Large intestine (tissue), 3 donors: Measurements from ENCODE around the gene CAMK2B. TPM values are rescaled to one million over a fixed set of nuclear protein-coding genes. Genes with fewer than 3 reads are reported as not detected.

Source experiments
- DNase-seq, 2 donors: peaks; one replicate each; pipeline versions ENCODE4 v3.0.0 to v3.0.0-alpha.2; 2013
- H3K27ac ChIP-seq: one replicate; pipeline ENCODE4 v1.5.1; 2013; ENCODE audit warnings: low read length
- H3K27me3 ChIP-seq: 2 replicates; pipeline ENCODE4 v1.6.1; 2013; ENCODE audit warnings: low read length; ENCODE audit not compliant: control insufficient read depth, insufficient read depth
- H3K36me3 ChIP-seq: 2 replicates; pipeline ENCODE4 v1.6.1; 2013; ENCODE audit warnings: low read length; ENCODE audit not compliant: control insufficient read depth, insufficient read depth
- H3K4me1 ChIP-seq: one replicate; pipeline ENCODE4 v1.6.1; 2013; ENCODE audit warnings: low read length; ENCODE audit not compliant: control insufficient read depth, insufficient read depth
- H3K4me3 ChIP-seq: one replicate; pipeline ENCODE4 v1.5.1; 2013; ENCODE audit warnings: low read length
- H3K9me3 ChIP-seq: one replicate; pipeline ENCODE4 v1.6.1; 2013; ENCODE audit warnings: mild to moderate bottlenecking, low read depth, low read length, moderate library complexity; ENCODE audit not compliant: control insufficient read depth
- WGBS: methylation state at CpG from one replicate; pipeline ENCODE4 v1.1.5; 2013; ENCODE audit warnings: low lambda C conversion rate; ENCODE audit not compliant: insufficient coverage; 5-methylcytosine and 5-hydroxymethylcytosine counted together
- polyA plus RNA-seq: library from polyadenylated mRNA; unstranded; fragments of 120-200 nt; gene quantifications from one replicate; pipeline ENCODE4 v1.2.1, GENCODE V29; 2013

The CAMK2B gene
- polyA plus RNA-seq, 1 donor = 4.4 TPM

- Histone ChIP-seq H3K4me1 (peaks cover 10% of the 10 kb centered on the region), H3K9me3 (no peaks in the 10 kb centered on the region), H3K27ac (no peak overlapping the region), H3K36me3 (no peaks in the 10 kb centered on the region), H3K4me3 (no peak overlapping the region), H3K27me3 (no peaks in the 10 kb centered on the region)
- DNase-seq = no peak
- WGBS = no CpG with 5 or more reads among the region's 5 CpGs
These were observed 68.9 kb downstream of the CAMK2B start for GRCh38 chr7:44256459-44256858.

GRCh38 chr7:44251881-44252280 is 73.5 kb downstream of the CAMK2B start:
- WGBS = no CpG with 5 or more reads among the region's 12 CpGs

GRCh38 chr7:44251269-44251668 is 74.1 kb downstream of the CAMK2B start:
- no peak overlapping the region for H3K4me3 ChIP-seq
- H3K27ac ChIP-seq = no peak overlapping the region
- no peaks in the 10 kb centered on the region for H3K4me1 ChIP-seq
- no peaks in the 10 kb centered on the region for H3K36me3 ChIP-seq
- H3K27me3 ChIP-seq = no peaks in the 10 kb centered on the region
- no peaks in the 10 kb centered on the region for H3K9me3 ChIP-seq
- WGBS = no CpG with 5 or more reads among the region's 10 CpGs
- no peak for DNase-seq

More at GRCh38 chr7:44251881-44252280, 73.5 kb downstream of the CAMK2B start:
- no peak for DNase-seq
- no peak overlapping the region for H3K4me3 ChIP-seq
- H3K27ac ChIP-seq = no peak overlapping the region
- no peaks in the 10 kb centered on the region for H3K9me3 ChIP-seq
- no peaks in the 10 kb centered on the region for H3K36me3 ChIP-seq
- no peaks in the 10 kb centered on the region for H3K4me1 ChIP-seq
- H3K27me3 ChIP-seq = no peaks in the 10 kb centered on the region

GRCh38 chr7:44249639-44250234 is 75.7 kb downstream of the CAMK2B start:
- DNase-seq = no peak
- Histone ChIP-seq H3K4me3 (no peak overlapping the region), H3K4me1 (no peaks in the 10 kb centered on the region), H3K36me3 (no peaks in the 10 kb centered on the region), H3K27me3 (no peaks in the 10 kb centered on the region), H3K27ac (no peak overlapping the region), H3K9me3 (no peaks in the 10 kb centered on the region)
- WGBS = no CpG with 5 or more reads among the region's 15 CpGs

- Histone ChIP-seq H3K27me3 (no peaks in the 10 kb centered on the region), H3K4me3 (no peak overlapping the region), H3K27ac (no peak overlapping the region), H3K4me1 (no peaks in the 10 kb centered on the region), H3K9me3 (no peaks in the 10 kb centered on the region), H3K36me3 (no peaks in the 10 kb centered on the region)
- no CpG with 5 or more reads among the region's 10 CpGs for WGBS
- no peak for DNase-seq
These were observed 77.3 kb downstream of the CAMK2B start for GRCh38 chr7:44247868-44248651.

GRCh38 chr7:44246396-44247113 is 78.8 kb downstream of the CAMK2B start:
- no peak overlapping the region for H3K4me3 ChIP-seq
- H3K9me3 ChIP-seq = no peaks in the 10 kb centered on the region
- H3K4me1 ChIP-seq = no peaks in the 10 kb centered on the region
- H3K27me3 ChIP-seq = no peaks in the 10 kb centered on the region
- no peak overlapping the region for H3K27ac ChIP-seq
- DNase-seq = no peak
- WGBS = no CpG with 5 or more reads among the region's 7 CpGs
- no peaks in the 10 kb centered on the region for H3K36me3 ChIP-seq

GRCh38 chr7:44244282-44244681 is 81.1 kb downstream of the CAMK2B start:
- Histone ChIP-seq H3K9me3 (no peaks in the 10 kb centered on the region), H3K27ac (no peak overlapping the region), H3K36me3 (no peaks in the 10 kb centered on the region), H3K27me3 (no peaks in the 10 kb centered on the region), H3K4me1 (no peaks in the 10 kb centered on the region), H3K4me3 (no peak overlapping the region)
- WGBS = no CpG with 5 or more reads among the region's 8 CpGs
- no peak for DNase-seq

GRCh38 chr7:44242091-44242490 is 83.3 kb downstream of the CAMK2B start:
- WGBS = no CpG with 5 or more reads among the region's 10 CpGs
- Histone ChIP-seq H3K9me3 (no peaks in the 10 kb centered on the region), H3K4me1 (no peaks in the 10 kb centered on the region), H3K4me3 (no peak overlapping the region), H3K36me3 (no peaks in the 10 kb centered on the region), H3K27me3 (no peaks in the 10 kb centered on the region), H3K27ac (no peak overlapping the region)
- DNase-seq = no peak

- no CpG with 5 or more reads among the region's 10 CpGs for WGBS
- H3K4me3 ChIP-seq = peak overlapping the region; percentile 16
These were observed 84.3 kb downstream of the CAMK2B start for GRCh38 chr7:44240983-44241510.

GRCh38 chr7:44240376-44240775 is 85.0 kb downstream of the CAMK2B start:
- H3K27me3 ChIP-seq = no peaks in the 10 kb centered on the region
- no peaks in the 10 kb centered on the region for H3K36me3 ChIP-seq
- DNase-seq = no peak
- H3K4me1 ChIP-seq = no peaks in the 10 kb centered on the region
- H3K27ac ChIP-seq = no peak overlapping the region
- no CpG with 5 or more reads among the region's 16 CpGs for WGBS
- H3K4me3 ChIP-seq = no peak overlapping the region
- no peaks in the 10 kb centered on the region for H3K9me3 ChIP-seq

More at GRCh38 chr7:44240983-44241510, 84.3 kb downstream of the CAMK2B start:
- H3K4me1 ChIP-seq = no peaks in the 10 kb centered on the region
- H3K36me3 ChIP-seq = no peaks in the 10 kb centered on the region
- H3K9me3 ChIP-seq = no peaks in the 10 kb centered on the region
- DNase-seq = peak; percentile 59 to 62
- no peaks in the 10 kb centered on the region for H3K27me3 ChIP-seq
- H3K27ac ChIP-seq = no peak overlapping the region
